Gastroesophageal sphincter (tissue), 2 donors: ENCODE data around the gene TESK2.

Source experiments
- POLR2A ChIP-seq, 2 donors: fragments of 450-650 bp; IDR thresholded peaks; one replicate each; pipeline ENCODE4 v1.6.1; 2017; ENCODE audit warnings: antibody characterized with exemption in 2 of 2, mild to moderate bottlenecking in 2 of 2, moderate library complexity in 1 of 2
- POLR2AphosphoS5 ChIP-seq: sonication (generic); formaldehyde crosslinking; IDR thresholded peaks from one replicate; pipeline ENCODE4 v1.6.1; 2017; ENCODE audit warnings: antibody characterized with exemption

DNA sequence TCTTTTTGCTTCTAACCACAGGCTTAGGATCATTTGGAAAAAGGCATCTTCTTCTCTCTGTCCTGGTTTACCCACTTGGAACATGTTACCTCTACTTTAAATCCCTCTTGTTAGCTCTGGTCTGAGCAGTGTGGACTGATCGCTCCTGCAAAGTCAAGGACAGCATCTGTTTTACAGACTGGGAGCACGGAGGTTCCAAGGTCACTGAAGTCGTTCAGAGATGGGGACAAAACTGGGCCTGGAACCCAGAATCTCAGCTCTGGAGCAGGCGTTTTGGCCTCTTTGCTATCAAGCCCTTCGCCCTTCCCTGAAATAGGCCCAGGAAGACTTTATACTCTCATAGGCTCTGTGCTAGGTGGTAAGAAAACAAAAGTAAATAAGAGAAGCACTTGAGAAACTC lies 139.5 kb downstream of the TESK2 start:
- no peak for TF ChIP-seq POLR2AphosphoS5
- TF ChIP-seq POLR2A (IDR thresholded peaks at IDR 0.05): no peak
